Measurements from ENCODE around the gene TTC29. TPM values are rescaled to one million over a fixed set of nuclear protein-coding genes. Genes with fewer than 3 reads are reported as not detected.
"Not testable (repeated sequence)": the region's sequence is repeated elsewhere in the genome, so short reads cannot be mapped to it uniquely, and the experiment has no call there.

Gene TTC29
- polyA plus RNA-seq, 2 donors, result not detected

DNA sequence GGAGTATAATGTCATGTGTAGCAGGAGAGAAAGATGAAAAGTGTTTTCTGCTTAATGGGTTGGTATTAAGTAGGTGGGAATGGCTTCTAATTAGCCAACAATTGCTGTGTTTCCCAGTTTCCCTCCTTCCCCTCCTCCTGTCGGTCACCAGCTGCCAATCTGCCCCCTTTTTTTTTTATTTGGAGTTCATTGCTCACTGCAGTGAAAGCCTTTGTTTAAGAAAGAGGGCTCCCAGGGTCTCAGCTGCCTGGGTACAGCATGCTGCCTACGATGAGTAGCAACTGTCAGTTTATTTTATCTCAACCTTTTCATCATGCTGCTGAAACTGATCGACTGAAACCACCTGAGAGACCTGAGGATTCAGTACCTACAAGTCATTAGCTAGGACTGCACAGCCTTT, 157.9 kb downstream of the TTC29 start:
- H3K9me3 ChIP-seq (ENCODE audit: control insufficient read depth in 2 of 2, insufficient read depth in 1 of 2, low read depth in 1 of 2, low read length in 1 of 2), result no peaks in the 10 kb centered on the region
- WGBS, 2 donors, result 12 to 13% methylated on average over 3 of the region's 3 CpGs
- no peaks in the 10 kb centered on the region for H3K4me1 ChIP-seq (ENCODE audit: control insufficient read depth in 2 of 2, insufficient read depth in 2 of 2, low read length in 1 of 2)
- H3K4me3 ChIP-seq (ENCODE audit: low read depth in 1 of 2, low read length in 2 of 2), result no peak overlapping the region
- H3K27me3 ChIP-seq (ENCODE audit: control insufficient read depth in 1 of 2, insufficient read depth in 2 of 2, low read length in 2 of 2), result no peaks in the 10 kb centered on the region
- H3K27ac ChIP-seq (ENCODE audit: low read depth in 2 of 2, low read length in 1 of 2), result no peak overlapping the region
- H3K36me3 ChIP-seq (ENCODE audit: control insufficient read depth in 2 of 2, insufficient read depth in 2 of 2, low read length in 1 of 2), result no peaks in the 10 kb centered on the region

DNA sequence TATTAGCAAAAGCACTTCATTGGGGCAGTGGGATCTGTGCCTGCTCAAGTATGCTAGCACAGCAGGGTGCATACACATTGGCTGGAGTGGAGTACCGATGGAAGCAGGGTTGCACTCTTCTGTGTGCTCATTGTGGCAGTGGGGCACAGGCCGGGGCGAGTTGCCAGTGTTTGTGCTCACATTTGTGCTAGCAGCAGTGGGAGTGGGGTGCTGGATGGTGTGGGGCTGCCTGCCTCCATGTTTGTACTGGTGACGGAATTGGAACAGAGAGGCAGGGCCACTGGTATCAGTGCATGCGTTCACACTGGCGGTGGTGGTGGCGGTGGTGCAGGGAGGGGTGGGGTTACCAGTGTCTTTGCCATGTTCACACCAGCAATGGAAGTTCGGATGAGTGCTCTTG, 169.0 kb downstream of the TTC29 start:
- no peaks in the 10 kb centered on the region for H3K27me3 ChIP-seq (ENCODE audit: control insufficient read depth in 1 of 2, insufficient read depth in 2 of 2, low read length in 2 of 2)
- no peak overlapping the region for H3K4me3 ChIP-seq (ENCODE audit: low read depth in 1 of 2, low read length in 2 of 2)
- H3K9me3 ChIP-seq (ENCODE audit: control insufficient read depth in 2 of 2, insufficient read depth in 1 of 2, low read depth in 1 of 2, low read length in 1 of 2), result peaks cover 0 to 6% of the 10 kb centered on the region in 2 donors
- H3K4me1 ChIP-seq (ENCODE audit: control insufficient read depth in 2 of 2, insufficient read depth in 2 of 2, low read length in 1 of 2), result no peaks in the 10 kb centered on the region
- H3K36me3 ChIP-seq (ENCODE audit: control insufficient read depth in 2 of 2, insufficient read depth in 2 of 2, low read length in 1 of 2), result no peaks in the 10 kb centered on the region
- no peak overlapping the region for H3K27ac ChIP-seq (ENCODE audit: low read depth in 2 of 2, low read length in 1 of 2)
- WGBS, 2 donors, result 92 to 95% methylated on average over 8 of the region's 8 CpGs

DNA sequence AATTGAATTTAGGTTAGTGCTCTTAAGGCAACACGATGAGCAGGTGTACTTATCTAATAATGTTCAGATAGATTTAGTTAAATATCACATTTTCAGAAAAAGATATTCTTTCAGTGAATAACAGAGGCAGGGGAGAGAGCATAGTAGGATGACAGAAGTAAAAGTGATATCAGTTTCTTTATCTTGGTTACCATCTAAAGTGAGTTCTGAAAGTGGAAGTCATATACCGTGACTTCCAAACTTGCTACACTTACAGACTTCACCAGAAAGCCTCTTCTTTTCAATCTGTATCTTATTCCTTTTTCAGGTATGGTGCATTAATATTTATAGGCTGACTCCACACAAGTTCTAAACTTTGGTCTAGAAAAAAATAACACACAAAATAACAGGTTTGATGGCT, 182.1 kb downstream of the TTC29 start:
- H3K9me3 ChIP-seq (ENCODE audit: control insufficient read depth in 2 of 2, insufficient read depth in 1 of 2, low read depth in 1 of 2, low read length in 1 of 2), result no peaks in the 10 kb centered on the region
- no peaks in the 10 kb centered on the region for H3K36me3 ChIP-seq (ENCODE audit: control insufficient read depth in 2 of 2, insufficient read depth in 2 of 2, low read length in 1 of 2)
- H3K27me3 ChIP-seq (ENCODE audit: control insufficient read depth in 1 of 2, insufficient read depth in 2 of 2, low read length in 2 of 2), result no peaks in the 10 kb centered on the region
- H3K4me3 ChIP-seq (ENCODE audit: low read depth in 1 of 2, low read length in 2 of 2), result no peak overlapping the region
- H3K4me1 ChIP-seq (ENCODE audit: control insufficient read depth in 2 of 2, insufficient read depth in 2 of 2, low read length in 1 of 2), result no peaks in the 10 kb centered on the region
- no peak overlapping the region for H3K27ac ChIP-seq (ENCODE audit: low read depth in 2 of 2, low read length in 1 of 2)
- 73 to 83% methylated on average over 2 of the region's 2 CpGs for WGBS, 2 donors

DNA sequence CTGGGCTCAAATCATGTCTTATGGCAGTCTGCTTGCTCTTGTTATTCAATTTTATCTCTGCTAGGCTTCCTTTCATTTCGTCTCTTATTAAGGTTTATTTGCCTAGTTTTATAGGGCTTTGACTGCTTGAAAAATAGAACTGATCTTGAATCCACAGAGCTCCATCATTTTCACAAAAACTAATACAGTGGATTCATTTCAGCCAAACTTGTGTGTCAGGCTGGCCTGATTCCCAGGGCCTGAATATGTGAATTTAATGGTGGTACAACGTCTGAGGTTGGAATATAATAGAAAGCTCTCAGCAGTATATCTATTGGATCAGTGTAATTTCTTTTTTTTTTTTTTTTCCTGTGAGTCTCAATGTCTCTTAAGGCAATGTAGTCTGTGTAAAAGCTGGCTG, 183.6 kb downstream of the TTC29 start:
- H3K4me1 ChIP-seq (ENCODE audit: control insufficient read depth in 2 of 2, insufficient read depth in 2 of 2, low read length in 1 of 2), result no peaks in the 10 kb centered on the region
- no peaks in the 10 kb centered on the region for H3K36me3 ChIP-seq (ENCODE audit: control insufficient read depth in 2 of 2, insufficient read depth in 2 of 2, low read length in 1 of 2)
- no peak overlapping the region for H3K27ac ChIP-seq (ENCODE audit: low read depth in 2 of 2, low read length in 1 of 2)
- H3K4me3 ChIP-seq (ENCODE audit: low read depth in 1 of 2, low read length in 2 of 2), result no peak overlapping the region
- WGBS, 2 donors, result 31 to 41% methylated on average over 2 of the region's 2 CpGs
- no peaks in the 10 kb centered on the region for H3K9me3 ChIP-seq (ENCODE audit: control insufficient read depth in 2 of 2, insufficient read depth in 1 of 2, low read depth in 1 of 2, low read length in 1 of 2)
- no peaks in the 10 kb centered on the region for H3K27me3 ChIP-seq (ENCODE audit: control insufficient read depth in 1 of 2, insufficient read depth in 2 of 2, low read length in 2 of 2)

DNA sequence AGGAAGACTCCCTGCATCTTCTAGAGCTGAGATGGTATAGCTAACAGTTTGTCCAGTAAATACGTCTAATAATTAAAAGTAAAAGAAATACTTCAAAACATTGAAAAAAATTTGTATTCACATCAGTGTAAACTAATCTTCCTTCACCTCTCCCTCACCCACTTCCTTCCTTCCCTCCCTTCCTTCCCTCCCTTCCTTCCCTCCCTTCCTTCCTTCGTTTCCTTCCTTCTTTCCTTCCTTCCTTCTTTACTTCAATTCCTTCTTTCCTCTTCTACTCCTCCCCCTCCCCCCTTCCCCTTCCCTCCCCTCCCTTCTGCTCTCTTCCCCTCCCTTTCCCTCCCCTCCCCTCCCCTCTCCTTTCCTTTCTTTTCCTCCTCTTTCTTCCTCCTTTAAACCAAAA, 203.2 kb downstream of the TTC29 start:
- no peaks in the 10 kb centered on the region for H3K4me1 ChIP-seq (ENCODE audit: control insufficient read depth in 2 of 2, insufficient read depth in 2 of 2, low read length in 1 of 2)

DNA sequence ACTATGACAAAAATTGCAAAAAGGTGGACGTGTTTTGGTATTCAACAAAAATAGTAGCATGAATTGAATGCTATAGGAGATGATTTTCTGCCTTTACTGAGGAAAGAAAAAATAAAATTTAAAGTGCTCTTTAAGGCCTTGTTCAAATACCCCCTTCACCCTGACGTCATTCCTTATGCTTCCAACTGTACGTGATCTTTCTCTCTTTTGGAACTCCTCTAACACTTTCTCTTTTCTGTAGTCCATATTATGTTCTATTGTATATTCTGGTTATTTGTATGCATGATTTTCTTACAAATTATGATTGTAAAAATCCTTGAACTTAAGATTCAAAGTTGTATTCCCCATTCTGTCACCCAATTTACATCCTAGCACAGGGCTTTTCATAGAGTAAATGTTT, 206.5 kb downstream of the TTC29 start:
- no peaks in the 10 kb centered on the region for H3K4me1 ChIP-seq (ENCODE audit: control insufficient read depth in 2 of 2, insufficient read depth in 2 of 2, low read length in 1 of 2)
- no peaks in the 10 kb centered on the region for H3K27me3 ChIP-seq (ENCODE audit: control insufficient read depth in 1 of 2, insufficient read depth in 2 of 2, low read length in 2 of 2)
- no peak overlapping the region for H3K27ac ChIP-seq (ENCODE audit: low read depth in 2 of 2, low read length in 1 of 2)
- H3K36me3 ChIP-seq (ENCODE audit: control insufficient read depth in 2 of 2, insufficient read depth in 2 of 2, low read length in 1 of 2), result no peaks in the 10 kb centered on the region
- H3K9me3 ChIP-seq (ENCODE audit: control insufficient read depth in 2 of 2, insufficient read depth in 1 of 2, low read depth in 1 of 2, low read length in 1 of 2), result no peaks in the 10 kb centered on the region
- whole genome bisulfite sequencing, 2 donors, result 68 to 76% methylated on average over 3 of the region's 3 CpGs
- H3K4me3 ChIP-seq (ENCODE audit: low read depth in 1 of 2, low read length in 2 of 2), result no peak overlapping the region

More for the DNA sequence above, 203.2 kb downstream of the TTC29 start:
- Histone ChIP-seq H3K9me3 (ENCODE audit: control insufficient read depth in 2 of 2, insufficient read depth in 1 of 2, low read depth in 1 of 2, low read length in 1 of 2) (peaks cover 0 to 3% of the 10 kb centered on the region in 2 donors), H3K36me3 (ENCODE audit: control insufficient read depth in 2 of 2, insufficient read depth in 2 of 2, low read length in 1 of 2) (no peaks in the 10 kb centered on the region), H3K27ac (ENCODE audit: low read depth in 2 of 2, low read length in 1 of 2) (no peak overlapping the region), H3K4me3 (ENCODE audit: low read depth in 1 of 2, low read length in 2 of 2) (no peak overlapping the region), H3K27me3 (ENCODE audit: control insufficient read depth in 1 of 2, insufficient read depth in 2 of 2, low read length in 2 of 2) (no peaks in the 10 kb centered on the region)
- WGBS, 2 donors, result 53 to 67% methylated on average over 2 of the region's 2 CpGs

DNA sequence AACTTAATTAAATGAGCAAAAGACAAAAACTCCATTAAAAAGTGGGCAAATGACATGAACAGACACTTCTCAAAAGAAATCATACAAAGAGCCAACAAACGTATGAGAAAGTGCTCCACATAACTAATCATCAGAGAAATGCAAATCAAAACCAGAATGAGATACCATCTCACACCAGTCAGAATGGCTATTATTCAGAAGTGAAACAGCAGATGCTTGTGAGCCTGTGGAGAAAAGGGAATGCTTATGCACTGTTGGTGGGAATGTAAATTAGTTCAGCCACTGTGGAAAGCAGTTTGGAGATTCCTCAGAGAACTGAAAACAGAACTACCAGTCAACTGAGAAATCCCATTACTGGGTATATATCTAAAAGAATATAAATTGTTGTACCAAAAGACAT, 222.1 kb downstream of the TTC29 start:
- 58 to 60% methylated on average over 1 of the region's 1 CpG for WGBS, 2 donors

DNA sequence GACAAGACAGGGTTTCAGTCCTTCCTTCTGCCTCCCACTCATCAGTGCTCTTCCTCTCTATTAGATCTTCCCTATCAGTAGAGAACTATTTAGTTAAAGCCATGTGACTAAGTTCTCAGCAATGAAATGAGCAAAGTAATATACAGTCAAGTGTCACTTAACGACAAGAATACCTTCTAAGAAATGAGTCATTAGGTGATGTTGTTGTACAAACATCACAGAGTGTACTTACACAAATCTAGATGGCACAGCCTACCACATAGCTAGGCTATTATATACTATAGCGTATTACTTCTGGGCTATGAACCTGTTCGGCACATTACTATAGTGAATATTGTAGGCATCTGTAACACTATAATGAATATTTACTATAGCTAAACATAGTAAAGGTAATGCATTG, 235.7 kb downstream of the TTC29 start:
- Histone ChIP-seq H3K36me3 (ENCODE audit: control insufficient read depth in 2 of 2, insufficient read depth in 2 of 2, low read length in 1 of 2) (no peaks in the 10 kb centered on the region), H3K27ac (ENCODE audit: low read depth in 2 of 2, low read length in 1 of 2) (no peak overlapping the region), H3K4me3 (ENCODE audit: low read depth in 1 of 2, low read length in 2 of 2) (no peak overlapping the region), H3K9me3 (ENCODE audit: control insufficient read depth in 2 of 2, insufficient read depth in 1 of 2, low read depth in 1 of 2, low read length in 1 of 2) (no peaks in the 10 kb centered on the region), H3K4me1 (ENCODE audit: control insufficient read depth in 2 of 2, insufficient read depth in 2 of 2, low read length in 1 of 2) (no peaks in the 10 kb centered on the region), H3K27me3 (ENCODE audit: control insufficient read depth in 1 of 2, insufficient read depth in 2 of 2, low read length in 2 of 2) (no peaks in the 10 kb centered on the region)
- WGBS, 2 donors, result 77 to 86% methylated on average over 3 of the region's 3 CpGs

More for the DNA sequence above, 222.1 kb downstream of the TTC29 start:
- H3K4me3 ChIP-seq (ENCODE audit: low read depth in 1 of 2, low read length in 2 of 2); H3K27ac ChIP-seq (ENCODE audit: low read depth in 2 of 2, low read length in 1 of 2); H3K36me3 ChIP-seq (ENCODE audit: control insufficient read depth in 2 of 2, insufficient read depth in 2 of 2, low read length in 1 of 2); H3K4me1 ChIP-seq (ENCODE audit: control insufficient read depth in 2 of 2, insufficient read depth in 2 of 2, low read length in 1 of 2); H3K9me3 ChIP-seq (ENCODE audit: control insufficient read depth in 2 of 2, insufficient read depth in 1 of 2, low read depth in 1 of 2, low read length in 1 of 2); H3K27me3 ChIP-seq (ENCODE audit: control insufficient read depth in 1 of 2, insufficient read depth in 2 of 2, low read length in 2 of 2): not testable (repeated sequence)

DNA sequence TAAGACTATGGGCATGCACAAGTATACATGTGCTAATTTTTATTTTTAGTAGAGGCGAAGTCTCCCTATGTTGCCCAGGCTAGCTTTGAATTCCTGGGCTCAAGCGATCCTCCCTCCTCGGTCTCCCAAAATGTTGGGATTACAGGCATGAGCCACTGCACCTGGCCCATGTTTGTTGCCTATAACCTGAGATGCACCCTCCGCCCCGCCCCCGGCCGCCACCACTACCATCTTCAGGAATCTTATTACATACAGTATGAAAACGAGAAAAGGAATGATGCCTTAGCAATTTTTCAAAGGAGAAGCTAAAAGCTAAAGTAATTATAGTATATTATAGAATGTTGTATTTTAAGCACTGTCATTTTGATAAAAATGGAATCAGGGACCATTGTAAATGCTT, 245.8 kb downstream of the TTC29 start:
- Histone ChIP-seq H3K36me3 (ENCODE audit: control insufficient read depth in 2 of 2, insufficient read depth in 2 of 2, low read length in 1 of 2) (no peaks in the 10 kb centered on the region), H3K27ac (ENCODE audit: low read depth in 2 of 2, low read length in 1 of 2) (no peak overlapping the region), H3K27me3 (ENCODE audit: control insufficient read depth in 1 of 2, insufficient read depth in 2 of 2, low read length in 2 of 2) (no peaks in the 10 kb centered on the region), H3K4me3 (ENCODE audit: low read depth in 1 of 2, low read length in 2 of 2) (no peak overlapping the region), H3K9me3 (ENCODE audit: control insufficient read depth in 2 of 2, insufficient read depth in 1 of 2, low read depth in 1 of 2, low read length in 1 of 2) (no peaks in the 10 kb centered on the region), H3K4me1 (ENCODE audit: control insufficient read depth in 2 of 2, insufficient read depth in 2 of 2, low read length in 1 of 2) (no peaks in the 10 kb centered on the region)
- 86 to 90% methylated on average over 8 of the region's 8 CpGs for WGBS, 2 donors

DNA sequence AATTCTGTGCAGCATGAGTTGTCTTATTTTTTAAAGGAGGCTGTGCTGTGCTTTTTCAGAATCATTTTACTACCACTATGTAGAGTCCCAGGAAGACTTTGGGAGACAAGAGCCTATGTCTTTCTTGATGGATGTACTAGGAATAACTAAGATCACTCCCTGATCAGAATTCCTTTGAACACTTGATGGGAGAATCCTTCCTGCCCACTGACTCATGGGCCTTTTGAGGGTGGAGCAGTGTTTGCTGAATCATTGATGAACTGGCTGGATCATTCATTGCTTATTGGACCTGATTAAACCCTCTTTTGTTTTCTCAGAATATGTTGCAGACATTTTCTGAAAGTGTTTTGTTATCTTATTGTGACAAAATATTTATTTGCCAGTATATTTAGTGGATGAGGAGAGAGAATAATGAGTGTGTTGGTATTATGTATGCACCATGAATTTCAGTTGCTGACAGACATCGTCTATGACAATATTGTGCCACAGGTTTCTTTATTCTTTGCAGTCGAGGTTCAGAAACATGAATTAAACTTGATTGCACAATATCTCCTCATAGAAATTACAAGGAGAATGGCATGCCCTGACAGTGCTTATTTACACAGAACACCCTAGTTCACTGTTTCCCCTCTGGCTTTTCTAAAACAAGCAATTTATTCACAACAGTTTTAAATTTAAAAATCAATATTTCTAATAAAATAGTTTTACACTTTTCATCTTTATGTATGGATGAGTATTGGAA, 270.7 kb downstream of the TTC29 start:
- Histone ChIP-seq H3K4me1 (ENCODE audit: control insufficient read depth in 2 of 2, insufficient read depth in 2 of 2, low read length in 1 of 2) (no peaks in the 10 kb centered on the region), H3K27me3 (ENCODE audit: control insufficient read depth in 1 of 2, insufficient read depth in 2 of 2, low read length in 2 of 2) (no peaks in the 10 kb centered on the region), H3K9me3 (ENCODE audit: control insufficient read depth in 2 of 2, insufficient read depth in 1 of 2, low read depth in 1 of 2, low read length in 1 of 2) (no peaks in the 10 kb centered on the region), H3K27ac (ENCODE audit: low read depth in 2 of 2, low read length in 1 of 2) (no peak overlapping the region), H3K36me3 (ENCODE audit: control insufficient read depth in 2 of 2, insufficient read depth in 2 of 2, low read length in 1 of 2) (no peaks in the 10 kb centered on the region), H3K4me3 (ENCODE audit: low read depth in 1 of 2, low read length in 2 of 2) (no peak overlapping the region)
- WGBS, 2 donors, result 46 to 51% methylated on average over 2 of the region's 2 CpGs

Data from esophagus (tissue), 2 donors.